ENCODE data around the gene ZIC5. TPM values are rescaled to one million over a fixed set of nuclear protein-coding genes. Genes with fewer than 3 reads are reported as not detected.

ZIC5 gene
- total and polyA plus RNA-seq, 9 of the 15 experiments (the other 6 are each of a cell fraction or from before 2014, with no cell fraction given): 0.57 to 2.0 (median 1.1) TPM

DNA sequence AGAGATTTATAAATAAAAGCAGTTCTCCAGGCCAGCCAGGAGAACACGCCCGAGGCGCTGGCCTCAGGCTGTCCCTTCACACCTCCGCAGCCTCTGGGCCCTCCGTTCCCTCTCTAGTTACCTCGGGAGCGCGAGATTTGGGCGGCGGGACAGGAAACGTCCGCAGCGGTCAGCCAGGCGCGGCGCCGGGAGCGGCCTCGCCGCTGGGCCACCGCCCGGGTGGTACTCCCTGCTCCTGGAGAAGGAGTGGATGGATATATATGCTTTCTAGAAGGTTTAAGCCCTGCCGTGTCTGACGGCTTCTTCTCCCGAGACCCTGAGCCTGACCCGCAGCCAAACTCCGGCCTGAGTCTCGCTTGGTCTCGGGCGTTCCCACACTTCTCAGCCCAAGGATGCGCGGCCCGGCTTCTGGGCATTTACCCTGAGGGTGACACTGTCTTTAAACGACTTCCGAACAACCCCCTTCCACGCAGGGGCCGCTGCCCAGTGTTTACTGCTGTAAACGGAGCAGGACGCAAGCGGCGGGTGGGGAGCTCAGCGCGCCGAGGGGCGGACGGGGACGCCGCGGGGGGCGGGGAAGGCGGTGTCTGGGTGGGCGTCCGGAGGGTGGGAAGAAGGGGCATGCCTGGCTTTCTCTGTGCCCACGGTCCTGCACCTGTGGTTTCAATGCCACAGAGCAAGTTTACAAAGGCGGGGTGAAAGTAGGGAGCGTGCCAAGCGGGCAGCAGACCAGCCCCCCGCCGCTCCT is 8.1 kb upstream of the ZIC5 start (continued):
- TF ChIP-seq, protein P1, sequence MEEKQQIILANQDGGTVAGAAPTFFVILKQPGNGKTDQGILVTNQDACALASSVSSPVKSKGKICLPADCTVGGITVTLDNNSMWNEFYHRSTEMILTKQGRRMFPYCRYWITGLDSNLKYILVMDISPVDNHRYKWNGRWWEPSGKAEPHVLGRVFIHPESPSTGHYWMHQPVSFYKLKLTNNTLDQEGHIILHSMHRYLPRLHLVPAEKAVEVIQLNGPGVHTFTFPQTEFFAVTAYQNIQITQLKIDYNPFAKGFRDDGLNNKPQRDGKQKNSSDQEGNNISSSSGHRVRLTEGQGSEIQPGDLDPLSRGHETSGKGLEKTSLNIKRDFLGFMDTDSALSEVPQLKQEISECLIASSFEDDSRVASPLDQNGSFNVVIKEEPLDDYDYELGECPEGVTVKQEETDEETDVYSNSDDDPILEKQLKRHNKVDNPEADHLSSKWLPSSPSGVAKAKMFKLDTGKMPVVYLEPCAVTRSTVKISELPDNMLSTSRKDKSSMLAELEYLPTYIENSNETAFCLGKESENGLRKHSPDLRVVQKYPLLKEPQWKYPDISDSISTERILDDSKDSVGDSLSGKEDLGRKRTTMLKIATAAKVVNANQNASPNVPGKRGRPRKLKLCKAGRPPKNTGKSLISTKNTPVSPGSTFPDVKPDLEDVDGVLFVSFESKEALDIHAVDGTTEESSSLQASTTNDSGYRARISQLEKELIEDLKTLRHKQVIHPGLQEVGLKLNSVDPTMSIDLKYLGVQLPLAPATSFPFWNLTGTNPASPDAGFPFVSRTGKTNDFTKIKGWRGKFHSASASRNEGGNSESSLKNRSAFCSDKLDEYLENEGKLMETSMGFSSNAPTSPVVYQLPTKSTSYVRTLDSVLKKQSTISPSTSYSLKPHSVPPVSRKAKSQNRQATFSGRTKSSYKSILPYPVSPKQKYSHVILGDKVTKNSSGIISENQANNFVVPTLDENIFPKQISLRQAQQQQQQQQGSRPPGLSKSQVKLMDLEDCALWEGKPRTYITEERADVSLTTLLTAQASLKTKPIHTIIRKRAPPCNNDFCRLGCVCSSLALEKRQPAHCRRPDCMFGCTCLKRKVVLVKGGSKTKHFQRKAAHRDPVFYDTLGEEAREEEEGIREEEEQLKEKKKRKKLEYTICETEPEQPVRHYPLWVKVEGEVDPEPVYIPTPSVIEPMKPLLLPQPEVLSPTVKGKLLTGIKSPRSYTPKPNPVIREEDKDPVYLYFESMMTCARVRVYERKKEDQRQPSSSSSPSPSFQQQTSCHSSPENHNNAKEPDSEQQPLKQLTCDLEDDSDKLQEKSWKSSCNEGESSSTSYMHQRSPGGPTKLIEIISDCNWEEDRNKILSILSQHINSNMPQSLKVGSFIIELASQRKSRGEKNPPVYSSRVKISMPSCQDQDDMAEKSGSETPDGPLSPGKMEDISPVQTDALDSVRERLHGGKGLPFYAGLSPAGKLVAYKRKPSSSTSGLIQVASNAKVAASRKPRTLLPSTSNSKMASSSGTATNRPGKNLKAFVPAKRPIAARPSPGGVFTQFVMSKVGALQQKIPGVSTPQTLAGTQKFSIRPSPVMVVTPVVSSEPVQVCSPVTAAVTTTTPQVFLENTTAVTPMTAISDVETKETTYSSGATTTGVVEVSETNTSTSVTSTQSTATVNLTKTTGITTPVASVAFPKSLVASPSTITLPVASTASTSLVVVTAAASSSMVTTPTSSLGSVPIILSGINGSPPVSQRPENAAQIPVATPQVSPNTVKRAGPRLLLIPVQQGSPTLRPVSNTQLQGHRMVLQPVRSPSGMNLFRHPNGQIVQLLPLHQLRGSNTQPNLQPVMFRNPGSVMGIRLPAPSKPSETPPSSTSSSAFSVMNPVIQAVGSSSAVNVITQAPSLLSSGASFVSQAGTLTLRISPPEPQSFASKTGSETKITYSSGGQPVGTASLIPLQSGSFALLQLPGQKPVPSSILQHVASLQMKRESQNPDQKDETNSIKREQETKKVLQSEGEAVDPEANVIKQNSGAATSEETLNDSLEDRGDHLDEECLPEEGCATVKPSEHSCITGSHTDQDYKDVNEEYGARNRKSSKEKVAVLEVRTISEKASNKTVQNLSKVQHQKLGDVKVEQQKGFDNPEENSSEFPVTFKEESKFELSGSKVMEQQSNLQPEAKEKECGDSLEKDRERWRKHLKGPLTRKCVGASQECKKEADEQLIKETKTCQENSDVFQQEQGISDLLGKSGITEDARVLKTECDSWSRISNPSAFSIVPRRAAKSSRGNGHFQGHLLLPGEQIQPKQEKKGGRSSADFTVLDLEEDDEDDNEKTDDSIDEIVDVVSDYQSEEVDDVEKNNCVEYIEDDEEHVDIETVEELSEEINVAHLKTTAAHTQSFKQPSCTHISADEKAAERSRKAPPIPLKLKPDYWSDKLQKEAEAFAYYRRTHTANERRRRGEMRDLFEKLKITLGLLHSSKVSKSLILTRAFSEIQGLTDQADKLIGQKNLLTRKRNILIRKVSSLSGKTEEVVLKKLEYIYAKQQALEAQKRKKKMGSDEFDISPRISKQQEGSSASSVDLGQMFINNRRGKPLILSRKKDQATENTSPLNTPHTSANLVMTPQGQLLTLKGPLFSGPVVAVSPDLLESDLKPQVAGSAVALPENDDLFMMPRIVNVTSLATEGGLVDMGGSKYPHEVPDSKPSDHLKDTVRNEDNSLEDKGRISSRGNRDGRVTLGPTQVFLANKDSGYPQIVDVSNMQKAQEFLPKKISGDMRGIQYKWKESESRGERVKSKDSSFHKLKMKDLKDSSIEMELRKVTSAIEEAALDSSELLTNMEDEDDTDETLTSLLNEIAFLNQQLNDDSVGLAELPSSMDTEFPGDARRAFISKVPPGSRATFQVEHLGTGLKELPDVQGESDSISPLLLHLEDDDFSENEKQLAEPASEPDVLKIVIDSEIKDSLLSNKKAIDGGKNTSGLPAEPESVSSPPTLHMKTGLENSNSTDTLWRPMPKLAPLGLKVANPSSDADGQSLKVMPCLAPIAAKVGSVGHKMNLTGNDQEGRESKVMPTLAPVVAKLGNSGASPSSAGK (IDR thresholded peaks at IDR 0.05): peak; percentile 74
- TF ChIP-seq DACH1 (IDR thresholded peaks at IDR 0.05; ENCODE audit: partially characterized antibody) (no peak), RBFOX2 (IDR thresholded peaks at IDR 0.05; ENCODE audit: low read depth, low read length) (peak; percentile 36), TEAD2 (tag; IDR thresholded peaks at IDR 0.05) (no peak), U2AF1 (optimal IDR thresholded peaks at IDR 0.05; ENCODE audit: low read depth, low read length) (no peak), ZNF124 (CRISPR knock-in tag; IDR thresholded peaks at IDR 0.05) (no peak), RBBP5 (IDR thresholded peaks at IDR 0.05; ENCODE audit: borderline replicate concordance, insufficient read depth, low read length, poor library complexity, severe bottlenecking) (peak; percentile 2), HDGF (IDR thresholded peaks at IDR 0.05) (no peak), PCBP1 (IDR thresholded peaks at IDR 0.05; ENCODE audit: low read depth, low read length, poor library complexity, severe bottlenecking) (no peak), MEF2A (IDR thresholded peaks at IDR 0.05; ENCODE audit: control insufficient read depth, low read depth, low read length) (no peak)
- TF ChIP-seq, protein P2, sequence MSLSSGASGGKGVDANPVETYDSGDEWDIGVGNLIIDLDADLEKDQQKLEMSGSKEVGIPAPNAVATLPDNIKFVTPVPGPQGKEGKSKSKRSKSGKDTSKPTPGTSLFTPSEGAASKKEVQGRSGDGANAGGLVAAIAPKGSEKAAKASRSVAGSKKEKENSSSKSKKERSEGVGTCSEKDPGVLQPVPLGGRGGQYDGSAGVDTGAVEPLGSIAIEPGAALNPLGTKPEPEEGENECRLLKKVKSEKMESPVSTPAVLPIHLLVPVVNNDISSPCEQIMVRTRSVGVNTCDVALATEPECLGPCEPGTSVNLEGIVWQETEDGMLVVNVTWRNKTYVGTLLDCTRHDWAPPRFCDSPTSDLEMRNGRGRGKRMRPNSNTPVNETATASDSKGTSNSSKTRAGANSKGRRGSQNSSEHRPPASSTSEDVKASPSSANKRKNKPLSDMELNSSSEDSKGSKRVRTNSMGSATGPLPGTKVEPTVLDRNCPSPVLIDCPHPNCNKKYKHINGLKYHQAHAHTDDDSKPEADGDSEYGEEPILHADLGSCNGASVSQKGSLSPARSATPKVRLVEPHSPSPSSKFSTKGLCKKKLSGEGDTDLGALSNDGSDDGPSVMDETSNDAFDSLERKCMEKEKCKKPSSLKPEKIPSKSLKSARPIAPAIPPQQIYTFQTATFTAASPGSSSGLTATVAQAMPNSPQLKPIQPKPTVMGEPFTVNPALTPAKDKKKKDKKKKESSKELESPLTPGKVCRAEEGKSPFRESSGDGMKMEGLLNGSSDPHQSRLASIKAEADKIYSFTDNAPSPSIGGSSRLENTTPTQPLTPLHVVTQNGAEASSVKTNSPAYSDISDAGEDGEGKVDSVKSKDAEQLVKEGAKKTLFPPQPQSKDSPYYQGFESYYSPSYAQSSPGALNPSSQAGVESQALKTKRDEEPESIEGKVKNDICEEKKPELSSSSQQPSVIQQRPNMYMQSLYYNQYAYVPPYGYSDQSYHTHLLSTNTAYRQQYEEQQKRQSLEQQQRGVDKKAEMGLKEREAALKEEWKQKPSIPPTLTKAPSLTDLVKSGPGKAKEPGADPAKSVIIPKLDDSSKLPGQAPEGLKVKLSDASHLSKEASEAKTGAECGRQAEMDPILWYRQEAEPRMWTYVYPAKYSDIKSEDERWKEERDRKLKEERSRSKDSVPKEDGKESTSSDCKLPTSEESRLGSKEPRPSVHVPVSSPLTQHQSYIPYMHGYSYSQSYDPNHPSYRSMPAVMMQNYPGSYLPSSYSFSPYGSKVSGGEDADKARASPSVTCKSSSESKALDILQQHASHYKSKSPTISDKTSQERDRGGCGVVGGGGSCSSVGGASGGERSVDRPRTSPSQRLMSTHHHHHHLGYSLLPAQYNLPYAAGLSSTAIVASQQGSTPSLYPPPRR (CRISPR knock-in tag; IDR thresholded peaks at IDR 0.05; ENCODE audit: borderline replicate concordance): no peak

All from K562 (cell line).